GM23338 (cell line): Measurements from ENCODE around the gene ASPHD2.

Experiments used
- EZH2 ChIP-seq: fragments of 200-600 bp; sonication (generic); IDR thresholded peaks from one replicate; pipeline ENCODE4 v1.8.0; 2017; ENCODE audit warnings: antibody characterized with exemption, mild to moderate bottlenecking, low read depth; ENCODE audit not compliant: unreplicated experiment
- JUNB ChIP-seq: IDR thresholded peaks from one replicate; pipeline ENCODE4 v1.6.1; 2016; ENCODE audit warnings: antibody characterized with exemption; ENCODE audit not compliant: unreplicated experiment
- POLR2AphosphoS5 ChIP-seq: IDR thresholded peaks from 2 replicates; pipeline ENCODE4 v1.6.1; 2016; ENCODE audit warnings: antibody characterized with exemption, low read depth
- TF ChIP-seq, protein P1 (sequence below): IDR thresholded peaks from one replicate; pipeline ENCODE4 v1.6.1; 2018; ENCODE audit warnings: antibody characterized with exemption; ENCODE audit not compliant: unreplicated experiment
- TF ChIP-seq, protein P2 (sequence below), 2 experiments: fragments of 200-600 bp in 1 of 2; sonication (generic) in 1 of 2; conservative IDR thresholded peaks; 2 replicates each; pipeline versions ENCODE4 v1.5.1 to v1.6.1; 2016 to 2017; ENCODE audit warnings: antibody characterized with exemption in 2 of 2, low read depth in 2 of 2, mild to moderate bottlenecking in 2 of 2, moderate library complexity in 1 of 2

DNA sequence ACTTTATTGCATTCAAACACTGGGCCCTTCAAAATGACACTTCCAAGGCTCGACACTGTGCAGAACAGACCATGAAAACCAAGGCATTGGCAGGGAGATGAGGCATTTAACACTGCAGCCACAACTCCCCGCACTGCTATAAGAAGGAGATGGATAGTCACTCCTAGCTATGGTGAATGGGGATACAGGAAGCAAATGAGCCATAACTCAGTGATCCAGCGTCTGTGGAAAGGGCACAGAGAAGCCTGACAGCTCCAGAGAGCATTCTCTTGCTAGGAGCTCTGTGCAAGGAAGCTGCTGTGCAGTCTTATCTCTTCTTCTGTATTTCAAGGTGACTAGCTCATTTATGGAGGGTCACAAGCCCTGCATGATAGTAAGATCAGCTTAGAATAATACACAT lies 33.6 kb downstream of the ASPHD2 start:
- TF ChIP-seq EZH2: no peak
- TF ChIP-seq JUNB: no peak
- TF ChIP-seq, protein P1, sequence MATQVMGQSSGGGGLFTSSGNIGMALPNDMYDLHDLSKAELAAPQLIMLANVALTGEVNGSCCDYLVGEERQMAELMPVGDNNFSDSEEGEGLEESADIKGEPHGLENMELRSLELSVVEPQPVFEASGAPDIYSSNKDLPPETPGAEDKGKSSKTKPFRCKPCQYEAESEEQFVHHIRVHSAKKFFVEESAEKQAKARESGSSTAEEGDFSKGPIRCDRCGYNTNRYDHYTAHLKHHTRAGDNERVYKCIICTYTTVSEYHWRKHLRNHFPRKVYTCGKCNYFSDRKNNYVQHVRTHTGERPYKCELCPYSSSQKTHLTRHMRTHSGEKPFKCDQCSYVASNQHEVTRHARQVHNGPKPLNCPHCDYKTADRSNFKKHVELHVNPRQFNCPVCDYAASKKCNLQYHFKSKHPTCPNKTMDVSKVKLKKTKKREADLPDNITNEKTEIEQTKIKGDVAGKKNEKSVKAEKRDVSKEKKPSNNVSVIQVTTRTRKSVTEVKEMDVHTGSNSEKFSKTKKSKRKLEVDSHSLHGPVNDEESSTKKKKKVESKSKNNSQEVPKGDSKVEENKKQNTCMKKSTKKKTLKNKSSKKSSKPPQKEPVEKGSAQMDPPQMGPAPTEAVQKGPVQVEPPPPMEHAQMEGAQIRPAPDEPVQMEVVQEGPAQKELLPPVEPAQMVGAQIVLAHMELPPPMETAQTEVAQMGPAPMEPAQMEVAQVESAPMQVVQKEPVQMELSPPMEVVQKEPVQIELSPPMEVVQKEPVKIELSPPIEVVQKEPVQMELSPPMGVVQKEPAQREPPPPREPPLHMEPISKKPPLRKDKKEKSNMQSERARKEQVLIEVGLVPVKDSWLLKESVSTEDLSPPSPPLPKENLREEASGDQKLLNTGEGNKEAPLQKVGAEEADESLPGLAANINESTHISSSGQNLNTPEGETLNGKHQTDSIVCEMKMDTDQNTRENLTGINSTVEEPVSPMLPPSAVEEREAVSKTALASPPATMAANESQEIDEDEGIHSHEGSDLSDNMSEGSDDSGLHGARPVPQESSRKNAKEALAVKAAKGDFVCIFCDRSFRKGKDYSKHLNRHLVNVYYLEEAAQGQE: no peak
- TF ChIP-seq, protein P2, sequence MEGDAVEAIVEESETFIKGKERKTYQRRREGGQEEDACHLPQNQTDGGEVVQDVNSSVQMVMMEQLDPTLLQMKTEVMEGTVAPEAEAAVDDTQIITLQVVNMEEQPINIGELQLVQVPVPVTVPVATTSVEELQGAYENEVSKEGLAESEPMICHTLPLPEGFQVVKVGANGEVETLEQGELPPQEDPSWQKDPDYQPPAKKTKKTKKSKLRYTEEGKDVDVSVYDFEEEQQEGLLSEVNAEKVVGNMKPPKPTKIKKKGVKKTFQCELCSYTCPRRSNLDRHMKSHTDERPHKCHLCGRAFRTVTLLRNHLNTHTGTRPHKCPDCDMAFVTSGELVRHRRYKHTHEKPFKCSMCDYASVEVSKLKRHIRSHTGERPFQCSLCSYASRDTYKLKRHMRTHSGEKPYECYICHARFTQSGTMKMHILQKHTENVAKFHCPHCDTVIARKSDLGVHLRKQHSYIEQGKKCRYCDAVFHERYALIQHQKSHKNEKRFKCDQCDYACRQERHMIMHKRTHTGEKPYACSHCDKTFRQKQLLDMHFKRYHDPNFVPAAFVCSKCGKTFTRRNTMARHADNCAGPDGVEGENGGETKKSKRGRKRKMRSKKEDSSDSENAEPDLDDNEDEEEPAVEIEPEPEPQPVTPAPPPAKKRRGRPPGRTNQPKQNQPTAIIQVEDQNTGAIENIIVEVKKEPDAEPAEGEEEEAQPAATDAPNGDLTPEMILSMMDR (conservative IDR thresholded peaks at IDR 0.05; ENCODE audit: low read depth in 2 of 2): no peak
- TF ChIP-seq POLR2AphosphoS5: no peak
